Measurements from ENCODE around the gene SLX9.

DNA sequence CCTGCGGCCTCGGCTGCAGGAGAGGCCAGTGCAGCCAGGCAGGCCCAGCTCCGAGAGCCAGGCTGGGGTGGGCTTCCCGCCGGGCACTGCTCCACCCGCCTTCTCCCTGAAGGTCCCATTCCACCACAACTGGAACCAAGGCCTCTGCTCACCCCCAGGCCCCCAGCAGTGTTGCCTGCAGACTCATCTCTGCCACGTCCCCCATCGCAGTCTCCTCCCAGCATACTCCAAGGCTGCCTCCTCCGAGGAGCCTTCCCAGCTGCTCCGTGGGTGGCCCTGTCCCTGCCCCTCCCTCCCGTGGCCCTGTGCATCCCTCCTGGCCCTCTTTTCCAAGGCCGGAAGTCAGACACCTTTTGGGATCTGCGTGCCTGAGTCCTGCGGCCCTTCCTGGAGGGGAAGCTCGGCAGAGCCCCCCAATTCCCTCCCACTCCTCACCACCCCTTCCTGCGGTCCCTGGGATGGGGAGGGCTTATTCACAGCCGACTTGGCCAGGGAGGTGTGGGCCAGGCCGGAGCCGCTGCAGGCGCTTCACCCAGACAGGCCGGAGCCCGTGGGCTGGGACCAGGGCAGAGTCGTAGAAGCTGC, 47.6 kb downstream of the SLX9 start:
- TF ChIP-seq, protein P1, sequence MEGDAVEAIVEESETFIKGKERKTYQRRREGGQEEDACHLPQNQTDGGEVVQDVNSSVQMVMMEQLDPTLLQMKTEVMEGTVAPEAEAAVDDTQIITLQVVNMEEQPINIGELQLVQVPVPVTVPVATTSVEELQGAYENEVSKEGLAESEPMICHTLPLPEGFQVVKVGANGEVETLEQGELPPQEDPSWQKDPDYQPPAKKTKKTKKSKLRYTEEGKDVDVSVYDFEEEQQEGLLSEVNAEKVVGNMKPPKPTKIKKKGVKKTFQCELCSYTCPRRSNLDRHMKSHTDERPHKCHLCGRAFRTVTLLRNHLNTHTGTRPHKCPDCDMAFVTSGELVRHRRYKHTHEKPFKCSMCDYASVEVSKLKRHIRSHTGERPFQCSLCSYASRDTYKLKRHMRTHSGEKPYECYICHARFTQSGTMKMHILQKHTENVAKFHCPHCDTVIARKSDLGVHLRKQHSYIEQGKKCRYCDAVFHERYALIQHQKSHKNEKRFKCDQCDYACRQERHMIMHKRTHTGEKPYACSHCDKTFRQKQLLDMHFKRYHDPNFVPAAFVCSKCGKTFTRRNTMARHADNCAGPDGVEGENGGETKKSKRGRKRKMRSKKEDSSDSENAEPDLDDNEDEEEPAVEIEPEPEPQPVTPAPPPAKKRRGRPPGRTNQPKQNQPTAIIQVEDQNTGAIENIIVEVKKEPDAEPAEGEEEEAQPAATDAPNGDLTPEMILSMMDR (IDR thresholded peaks at IDR 0.05), result no peak
- no peak for TF ChIP-seq FOXJ3 (CRISPR knock-in tag; IDR thresholded peaks at IDR 0.05)
- TF ChIP-seq, protein P2, sequence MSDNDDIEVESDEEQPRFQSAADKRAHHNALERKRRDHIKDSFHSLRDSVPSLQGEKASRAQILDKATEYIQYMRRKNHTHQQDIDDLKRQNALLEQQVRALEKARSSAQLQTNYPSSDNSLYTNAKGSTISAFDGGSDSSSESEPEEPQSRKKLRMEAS (IDR thresholded peaks at IDR 0.05; ENCODE audit: low read depth), result no peak
- TF ChIP-seq CHD2 (IDR thresholded peaks at IDR 0.05; ENCODE audit: low read length, partially characterized antibody), result no peak
- no peak for TF ChIP-seq EP300 (IDR thresholded peaks at IDR 0.05; ENCODE audit: borderline replicate concordance in 1 of 2, low read depth in 1 of 2, low read length in 1 of 2)
- TF ChIP-seq SMC3 (IDR thresholded peaks at IDR 0.05; ENCODE audit: low read depth, low read length), result no peak
- TF ChIP-seq, protein P3, sequence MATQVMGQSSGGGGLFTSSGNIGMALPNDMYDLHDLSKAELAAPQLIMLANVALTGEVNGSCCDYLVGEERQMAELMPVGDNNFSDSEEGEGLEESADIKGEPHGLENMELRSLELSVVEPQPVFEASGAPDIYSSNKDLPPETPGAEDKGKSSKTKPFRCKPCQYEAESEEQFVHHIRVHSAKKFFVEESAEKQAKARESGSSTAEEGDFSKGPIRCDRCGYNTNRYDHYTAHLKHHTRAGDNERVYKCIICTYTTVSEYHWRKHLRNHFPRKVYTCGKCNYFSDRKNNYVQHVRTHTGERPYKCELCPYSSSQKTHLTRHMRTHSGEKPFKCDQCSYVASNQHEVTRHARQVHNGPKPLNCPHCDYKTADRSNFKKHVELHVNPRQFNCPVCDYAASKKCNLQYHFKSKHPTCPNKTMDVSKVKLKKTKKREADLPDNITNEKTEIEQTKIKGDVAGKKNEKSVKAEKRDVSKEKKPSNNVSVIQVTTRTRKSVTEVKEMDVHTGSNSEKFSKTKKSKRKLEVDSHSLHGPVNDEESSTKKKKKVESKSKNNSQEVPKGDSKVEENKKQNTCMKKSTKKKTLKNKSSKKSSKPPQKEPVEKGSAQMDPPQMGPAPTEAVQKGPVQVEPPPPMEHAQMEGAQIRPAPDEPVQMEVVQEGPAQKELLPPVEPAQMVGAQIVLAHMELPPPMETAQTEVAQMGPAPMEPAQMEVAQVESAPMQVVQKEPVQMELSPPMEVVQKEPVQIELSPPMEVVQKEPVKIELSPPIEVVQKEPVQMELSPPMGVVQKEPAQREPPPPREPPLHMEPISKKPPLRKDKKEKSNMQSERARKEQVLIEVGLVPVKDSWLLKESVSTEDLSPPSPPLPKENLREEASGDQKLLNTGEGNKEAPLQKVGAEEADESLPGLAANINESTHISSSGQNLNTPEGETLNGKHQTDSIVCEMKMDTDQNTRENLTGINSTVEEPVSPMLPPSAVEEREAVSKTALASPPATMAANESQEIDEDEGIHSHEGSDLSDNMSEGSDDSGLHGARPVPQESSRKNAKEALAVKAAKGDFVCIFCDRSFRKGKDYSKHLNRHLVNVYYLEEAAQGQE (IDR thresholded peaks at IDR 0.05; ENCODE audit: low read depth, low read length), result no peak
- TF ChIP-seq, protein P4, sequence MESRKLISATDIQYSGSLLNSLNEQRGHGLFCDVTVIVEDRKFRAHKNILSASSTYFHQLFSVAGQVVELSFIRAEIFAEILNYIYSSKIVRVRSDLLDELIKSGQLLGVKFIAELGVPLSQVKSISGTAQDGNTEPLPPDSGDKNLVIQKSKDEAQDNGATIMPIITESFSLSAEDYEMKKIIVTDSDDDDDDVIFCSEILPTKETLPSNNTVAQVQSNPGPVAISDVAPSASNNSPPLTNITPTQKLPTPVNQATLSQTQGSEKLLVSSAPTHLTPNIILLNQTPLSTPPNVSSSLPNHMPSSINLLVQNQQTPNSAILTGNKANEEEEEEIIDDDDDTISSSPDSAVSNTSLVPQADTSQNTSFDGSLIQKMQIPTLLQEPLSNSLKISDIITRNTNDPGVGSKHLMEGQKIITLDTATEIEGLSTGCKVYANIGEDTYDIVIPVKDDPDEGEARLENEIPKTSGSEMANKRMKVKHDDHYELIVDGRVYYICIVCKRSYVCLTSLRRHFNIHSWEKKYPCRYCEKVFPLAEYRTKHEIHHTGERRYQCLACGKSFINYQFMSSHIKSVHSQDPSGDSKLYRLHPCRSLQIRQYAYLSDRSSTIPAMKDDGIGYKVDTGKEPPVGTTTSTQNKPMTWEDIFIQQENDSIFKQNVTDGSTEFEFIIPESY (IDR thresholded peaks at IDR 0.05; ENCODE audit: borderline replicate concordance, low read depth), result no peak
- TF ChIP-seq MXI1 (IDR thresholded peaks at IDR 0.05; ENCODE audit: low read depth, low read length), result no peak
- TF ChIP-seq GABPA (IDR thresholded peaks at IDR 0.05; ENCODE audit: low read depth), result no peak
- TF ChIP-seq RAD21 (IDR thresholded peaks at IDR 0.05; ENCODE audit: low read length), result no peak
- no peak for TF ChIP-seq POLR2AphosphoS5 (IDR thresholded peaks at IDR 0.05; ENCODE audit: low read depth, low read length)
- no peak for TF ChIP-seq TEAD4 (IDR thresholded peaks at IDR 0.05; ENCODE audit: borderline replicate concordance, insufficient read depth)
- no peak for TF ChIP-seq YY1 (IDR thresholded peaks at IDR 0.05; ENCODE audit: low read depth)

Measured in SK-N-SH (cell line).